Fibroblast of lung (primary cell): ENCODE data around the gene PRPF6. TPM values are rescaled to one million over a fixed set of nuclear protein-coding genes. Genes with fewer than 3 reads are reported as not detected.

Source experiments
- DNase-seq, 2 donors: peaks; one replicate each; pipeline versions ENCODE4 v3.0.0 to v3.0.0-alpha.2; 2010; ENCODE audit warnings: low read depth in 2 of 2
- H2AFZ ChIP-seq: 2 replicates; pipeline ENCODE4 v1.5.1; 2012; ENCODE audit warnings: low read length, control low read depth, inconsistent platforms
- H3K27ac ChIP-seq: 2 replicates; pipeline ENCODE4 v1.5.1; 2011; ENCODE audit warnings: low read length, control low read depth; ENCODE audit not compliant: insufficient read depth
- H3K27me3 ChIP-seq: 2 replicates; pipeline ENCODE4 v1.5.1; 2011; ENCODE audit warnings: mild to moderate bottlenecking, low read length; ENCODE audit not compliant: control insufficient read depth, insufficient read depth
- H3K36me3 ChIP-seq: 2 replicates; pipeline ENCODE4 v1.5.1; 2011; ENCODE audit warnings: low read length; ENCODE audit not compliant: control insufficient read depth, insufficient read depth
- H3K4me1 ChIP-seq: 2 replicates; pipeline ENCODE4 v1.5.1; 2011; ENCODE audit warnings: low read length; ENCODE audit not compliant: control insufficient read depth, insufficient read depth; ENCODE audit errors: extremely low read depth
- H3K4me2 ChIP-seq: 2 replicates; pipeline ENCODE4 v1.5.1; 2011; ENCODE audit warnings: low read length, control low read depth; ENCODE audit not compliant: insufficient read depth; ENCODE audit errors: extremely low read depth
- H3K4me3 ChIP-seq, 4 experiments: fragments of 200-600 bp in 1 of 4; sonication (generic) in 1 of 4; replicated peaks in 1 of 4; 2 replicates each; pipeline ENCODE4 v1.5.1; 2011 to 2016; ENCODE audit warnings: low read length in 4 of 4, low read depth in 3 of 4, mild to moderate bottlenecking in 3 of 4, control low read depth in 2 of 4, inconsistent platforms in 1 of 4, mixed read lengths in 1 of 4; ENCODE audit not compliant: insufficient read depth in 1 of 4; ENCODE audit errors: control extremely low read depth in 1 of 4
- H3K79me2 ChIP-seq: 2 replicates; pipeline ENCODE4 v1.5.1; 2012; ENCODE audit warnings: mild to moderate bottlenecking, low read length, inconsistent platforms; ENCODE audit not compliant: control insufficient read depth, insufficient read depth
- H3K9ac ChIP-seq: 2 replicates; pipeline ENCODE4 v1.5.1; 2011; ENCODE audit warnings: mild to moderate bottlenecking, low read length, control low read depth; ENCODE audit not compliant: insufficient read depth
- H3K9me3 ChIP-seq: 2 replicates; pipeline ENCODE4 v1.5.1; 2012; ENCODE audit warnings: low read depth, low read length; ENCODE audit not compliant: control insufficient read depth, insufficient read depth
- H4K20me1 ChIP-seq: 2 replicates; pipeline ENCODE4 v1.5.1; 2011; ENCODE audit warnings: low read length; ENCODE audit not compliant: control insufficient read depth, insufficient read depth; ENCODE audit errors: extremely low read depth
- CTCF ChIP-seq, 2 donors: IDR thresholded peaks in 1 of 2; conservative IDR thresholded peaks in 1 of 2; 1 replicate in 1 of 2; 2 replicates in 1 of 2; pipeline ENCODE4 v1.5.1; 2011 to 2012; ENCODE audit warnings: low read length in 2 of 2, control low read depth in 1 of 2, inconsistent platforms in 1 of 2, low read depth in 1 of 2, mild to moderate bottlenecking in 1 of 2
- EZH2 ChIP-seq: IDR thresholded peaks from 2 replicates; pipeline ENCODE4 v1.5.1; 2012; ENCODE audit warnings: low read length, control low read depth, mild to moderate bottlenecking; ENCODE audit errors: missing control alignments
- polyA plus RNA-seq, 2 donors: library from polyadenylated mRNA; depleted of rRNA in 1 of 2; stranded (reverse) in 1 of 2; unstranded in 1 of 2; fragments of >200 nt; gene quantifications; 2 replicates each; pipeline ENCODE4 v1.2.1, GENCODE V29; 2011 to 2012; ENCODE audit warnings: missing spikeins in 1 of 2
- total RNA-seq: library from RNA; depleted of rRNA; stranded (reverse); fragments of >200 nt; gene quantifications from 2 replicates; pipeline ENCODE4 v1.2.1, GENCODE V29; 2014

Gene PRPF6
- total and polyA plus RNA-seq, 2 donors (not counting 1 experiment from before 2014, with no cell fraction given) = 28.2 to 52.0 TPM

- no peak overlapping the region for H3K4me3 ChIP-seq
- no peak for DNase-seq
- no peaks in the 10 kb centered on the region for H3K27me3 ChIP-seq
- peaks cover 26% of the 10 kb centered on the region for H3K4me1 ChIP-seq
- H3K4me2 ChIP-seq = no peak overlapping the region
- no peak overlapping the region for H3K27ac ChIP-seq
- H2AFZ ChIP-seq = no peak overlapping the region
- peaks cover 37% of the 10 kb centered on the region for H3K79me2 ChIP-seq
- TF ChIP-seq CTCF (conservative IDR thresholded peaks at IDR 0.05 in 1 of 2, IDR thresholded peaks at IDR 0.05 in 1 of 2; ENCODE audit: low read depth in 1 of 2, low read length in 2 of 2) (no peak), EZH2 (no peak)
- H3K9me3 ChIP-seq = no peaks in the 10 kb centered on the region
- no peak overlapping the region for H3K9ac ChIP-seq
- H3K36me3 ChIP-seq = peaks cover 25% of the 10 kb centered on the region
- no peaks in the 10 kb centered on the region for H4K20me1 ChIP-seq
Observed at GRCh38 chr20:63945921-63946920, 34.7 kb upstream of the PRPF6 start.

DNA sequence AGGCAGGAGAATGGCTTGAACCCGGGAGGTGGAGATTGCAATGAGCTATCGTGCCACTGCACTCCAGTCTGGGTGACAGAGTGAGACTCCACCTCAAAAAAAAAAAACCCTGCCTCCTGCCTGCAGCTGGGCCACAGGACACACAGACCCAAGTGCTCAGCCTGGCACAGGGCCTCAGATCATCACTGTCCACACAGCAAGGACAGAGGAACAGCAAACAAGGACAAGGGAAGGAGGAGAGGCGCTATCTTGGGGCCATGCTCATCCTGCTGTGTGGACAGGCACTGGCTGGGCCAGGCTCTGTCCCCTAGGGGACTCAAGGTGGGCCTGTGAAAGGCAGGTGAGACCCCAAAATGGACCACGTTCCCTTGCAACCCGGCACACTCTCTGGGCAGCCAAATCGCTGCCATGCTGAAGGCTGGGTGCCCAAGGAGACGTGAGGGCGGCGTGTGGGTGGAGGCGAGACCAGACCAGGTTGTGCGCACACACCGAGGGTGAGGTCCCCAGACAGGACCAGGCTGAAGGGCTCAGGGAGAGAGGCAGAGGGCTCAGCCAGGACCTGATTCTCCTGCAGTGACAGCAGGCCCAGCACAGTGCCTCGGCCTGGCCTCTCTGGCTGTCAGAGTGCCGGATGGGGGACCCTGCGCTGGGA, 33.8 kb upstream of the PRPF6 start:
- Histone ChIP-seq H3K4me2 (no peak overlapping the region), H3K9me3 (no peaks in the 10 kb centered on the region), H3K27me3 (no peaks in the 10 kb centered on the region), H4K20me1 (no peaks in the 10 kb centered on the region), H3K9ac (no peak overlapping the region), H3K4me1 (peaks cover 28% of the 10 kb centered on the region), H3K79me2 (peaks cover 43% of the 10 kb centered on the region), H2AFZ (no peak overlapping the region), H3K4me3 (no peak overlapping the region), H3K27ac (no peak overlapping the region), H3K36me3 (peaks cover 25% of the 10 kb centered on the region)
- no peak for TF ChIP-seq CTCF (conservative IDR thresholded peaks at IDR 0.05 in 1 of 2, IDR thresholded peaks at IDR 0.05 in 1 of 2; ENCODE audit: low read depth in 1 of 2, low read length in 2 of 2)
- no peak for TF ChIP-seq EZH2
- DNase-seq = no peak
